GM12878 (cell line): ENCODE measurements around the gene SPATA9. TPM values are rescaled to one million over a fixed set of nuclear protein-coding genes. Genes with fewer than 3 reads are reported as not detected.

Experiments
- ATAC-seq: fragments of 200-7000 bp; cut with Tn5 transposase; 3 replicates; pipeline ENCODE4 v1.9.1; 2020; ENCODE audit warnings: mild to moderate bottlenecking, moderate library complexity
- BruUV-seq: library from RNA; stranded (reverse); fragments of 400-500 nt; replicated peaks from 2 replicates; lab custom pipeline; 2021; lab: Mats Ljungman, UMichigan
- CTCF ChIA-PET: fragments of 300-600 bp; sonication (Branson Sonifier 250); formaldehyde crosslinking; extraction: SDS; loops from one replicate; lab custom pipeline; 2021; ENCODE audit warnings: inconsistent platforms; lab: Yijun Ruan, JAX
- POLR2A ChIA-PET: fragments of 350-600 bp; formaldehyde crosslinking; extraction: SDS; loops from one replicate; lab custom pipeline; 2021; ENCODE audit warnings: inconsistent platforms; lab: Charles Lee
- RAD21 ChIA-PET: fragments of 300-600 bp; sonication (Branson Sonifier 250); formaldehyde crosslinking; loops from one replicate; lab custom pipeline; 2023; ENCODE audit warnings: antibody characterized with exemption; ENCODE audit not compliant: unreplicated experiment; lab: Charles Lee
- SMC1A ChIA-PET: fragments of 300-600 bp; sonication (Branson Sonifier 250); formaldehyde crosslinking; loops from one replicate; lab custom pipeline; 2023; ENCODE audit not compliant: unreplicated experiment, uncharacterized antibody; lab: Charles Lee
- DNase-seq: peaks from one replicate; pipeline ENCODE4 v3.0.0-alpha.2; 2011; ENCODE audit warnings: low read depth, low spot score
- FAIRE-seq: peaks from 3 replicates; lab custom pipeline; 2011; peaks lifted over from hg19 to GRCh38; lab: Jason Lieb, UNC
- H2AFZ ChIP-seq: 2 replicates; pipeline ENCODE4 v1.6.0; 2011; ENCODE audit warnings: low read depth, low read length, control low read depth; ENCODE audit not compliant: control insufficient read depth
- H3K27ac ChIP-seq: 2 replicates; pipeline ENCODE4 v1.5.1; 2011; ENCODE audit warnings: control low read depth; ENCODE audit not compliant: control insufficient read depth, insufficient read depth
- H3K27me3 ChIP-seq, 2 experiments: replicated peaks in 1 of 2; 2 replicates each; pipeline versions ENCODE4 v1.6.0 to v1.6.1; 2011; ENCODE audit warnings: low read length in 1 of 2; ENCODE audit not compliant: control insufficient read depth in 2 of 2, insufficient read depth in 2 of 2
- H3K36me3 ChIP-seq, 2 experiments: 2 replicates each; pipeline ENCODE4 v1.5.1; 2011; ENCODE audit warnings: low read length in 1 of 2; ENCODE audit not compliant: control insufficient read depth in 2 of 2, insufficient read depth in 2 of 2
- H3K4me1 ChIP-seq: 2 replicates; pipeline ENCODE4 v1.6.1; 2011; ENCODE audit warnings: mild to moderate bottlenecking, low read length, moderate library complexity, mixed read lengths; ENCODE audit not compliant: control insufficient read depth, insufficient read depth
- H3K4me2 ChIP-seq: 2 replicates; pipeline ENCODE4 v1.6.0; 2011; ENCODE audit warnings: control low read depth; ENCODE audit not compliant: control insufficient read depth, insufficient read depth
- H3K4me3 ChIP-seq: fragments of 200-600 bp; sonication (generic); 2 replicates; pipeline ENCODE4 v1.5.1; 2016
- H3K79me2 ChIP-seq: 2 replicates; pipeline ENCODE4 v1.6.0; 2011; ENCODE audit warnings: low read length; ENCODE audit not compliant: control insufficient read depth, insufficient read depth
- H3K9ac ChIP-seq: 2 replicates; pipeline ENCODE4 v1.8.0; 2011; ENCODE audit warnings: low read length, control low read depth, mixed read lengths; ENCODE audit not compliant: control insufficient read depth, insufficient read depth
- H3K9me3 ChIP-seq: replicated peaks from 3 replicates; pipeline ENCODE4 v1.5.1; 2011; ENCODE audit warnings: mild to moderate bottlenecking, low read length; ENCODE audit not compliant: control insufficient read depth, insufficient read depth
- H4K20me1 ChIP-seq: 2 replicates; pipeline ENCODE4 v1.6.0; 2011; ENCODE audit not compliant: control insufficient read depth, insufficient read depth
- FOXM1 ChIP-seq: IDR thresholded peaks from 2 replicates; pipeline ENCODE4 v1.6.1; 2012; ENCODE audit warnings: low read depth, mild to moderate bottlenecking, inconsistent platforms, low read length, moderate library complexity
- JUNB ChIP-seq: IDR thresholded peaks from 2 replicates; pipeline ENCODE4 v1.6.1; 2016; ENCODE audit warnings: antibody characterized with exemption, mild to moderate bottlenecking
- JUND ChIP-seq: IDR thresholded peaks from 2 replicates; pipeline ENCODE4 v1.6.1; 2012; ENCODE audit warnings: low read depth, mild to moderate bottlenecking, low read length, improper control_type of control experiment, moderate library complexity
- KDM1A ChIP-seq: fragments of 200-600 bp; sonication (generic); IDR thresholded peaks from 2 replicates; pipeline ENCODE4 v1.6.1; 2016; ENCODE audit warnings: borderline replicate concordance
- MYC ChIP-seq: IDR thresholded peaks from 2 replicates; pipeline ENCODE4 v1.6.1; 2011; ENCODE audit warnings: mild to moderate bottlenecking, low read length, moderate library complexity, inconsistent platforms; ENCODE audit not compliant: insufficient read depth, insufficient replicate concordance, insufficient read length, severe bottlenecking
- NFIC ChIP-seq: IDR thresholded peaks from 2 replicates; pipeline ENCODE4 v1.6.1; 2012; ENCODE audit warnings: low read depth, mild to moderate bottlenecking, inconsistent platforms, low read length, moderate library complexity
- PAX8 ChIP-seq: fragments of 450-650 bp; IDR thresholded peaks from 2 replicates; pipeline ENCODE4 v1.6.1; 2017; ENCODE audit warnings: mild to moderate bottlenecking, moderate library complexity
- RAD51 ChIP-seq: fragments of 450-650 bp; IDR thresholded peaks from 2 replicates; pipeline ENCODE4 v1.6.1; 2016; ENCODE audit warnings: moderate library complexity, mild to moderate bottlenecking, inconsistent platforms
- RELB ChIP-seq: fragments of 450-650 bp; IDR thresholded peaks from 2 replicates; pipeline ENCODE4 v1.6.1; 2017; ENCODE audit warnings: low read depth, mild to moderate bottlenecking, moderate library complexity
- RFX5 ChIP-seq: IDR thresholded peaks from 2 replicates; pipeline ENCODE4 v1.6.1; 2011; ENCODE audit warnings: low read depth, low read length, improper control_type of control experiment
- SMARCA5 ChIP-seq: fragments of 450-650 bp; IDR thresholded peaks from 2 replicates; pipeline ENCODE4 v1.6.1; 2017; ENCODE audit warnings: mild to moderate bottlenecking
- SRF ChIP-seq, 2 experiments: IDR thresholded peaks; 2 replicates each; pipeline ENCODE4 v1.6.1; 2011; ENCODE audit warnings: low read depth in 2 of 2, low read length in 2 of 2, mild to moderate bottlenecking in 1 of 2, moderate library complexity in 1 of 2
- USF1 ChIP-seq: IDR thresholded peaks from 2 replicates; pipeline ENCODE4 v1.6.1; 2011; ENCODE audit warnings: borderline replicate concordance, low read depth, mild to moderate bottlenecking, moderate library complexity, mixed read lengths, low read length; ENCODE audit not compliant: insufficient read depth; ENCODE audit errors: extremely low read length
- WRNIP1 ChIP-seq: IDR thresholded peaks from 2 replicates; pipeline ENCODE4 v1.6.1; 2011; ENCODE audit warnings: low read depth, low read length, improper control_type of control experiment, borderline replicate concordance
- ZNF207 ChIP-seq: fragments of 450-650 bp; IDR thresholded peaks from 2 replicates; pipeline ENCODE4 v1.6.1; 2014; ENCODE audit warnings: antibody characterized with exemption, mild to moderate bottlenecking, borderline replicate concordance
- WGBS: methylation state at CpG from one replicate; pipeline ENCODE4 v1.1.6; 2016; ENCODE audit warnings: low lambda C conversion rate; ENCODE audit not compliant: insufficient replicate concordance, insufficient coverage; ENCODE audit errors: missing lambda C conversion rate; 5-methylcytosine and 5-hydroxymethylcytosine counted together
- in situ Hi-C: fragments of 300-500 bp; cut with MboI; formaldehyde crosslinking; loops from 9 replicates; pipeline ENCODE4 v1.14.3; 2018; ENCODE audit warnings: mixed read lengths
- intact Hi-C: fragments of 100-400 bp; cut with micrococcal nuclease; formaldehyde crosslinking; loops from one replicate; pipeline ENCODE4 v1.14.2; 2022; ENCODE audit not compliant: unreplicated experiment
- polyA plus RNA-seq, 11 experiments: library from polyadenylated mRNA; depleted of rRNA in 4 of 11; unstranded in 6 of 11; stranded (reverse) in 5 of 11; fragments of >200 nt; fragmentation: Nextera tagmentation in 4 of 11; fragmentation: Illumina TruSeq in 1 of 11; extraction: Ambion mirVana in 4 of 11; extraction: Trizol in 1 of 11; gene quantifications; 1 replicate in 1 of 11; 2 replicates in 10 of 11; pipeline versions ENCODE4 v1.2.1 to v1.2.3, GENCODE V29; 2011 to 2016; ENCODE audit warnings: inconsistent platforms in 2 of 11, missing spikeins in 2 of 11, low read depth in 1 of 11
- total RNA-seq, 4 experiments: library from RNA; depleted of rRNA in 3 of 4; stranded (reverse); fragments of >200 nt in 3 of 4; fragmentation: Illumina TruSeq in 1 of 4; extraction: Trizol in 1 of 4; gene quantifications; 2 replicates each; pipeline versions ENCODE4 v1.2.1 to v1.2.3, GENCODE V29; 2013 to 2021

SPATA9 gene
- total and polyA plus RNA-seq, 10 of the 15 experiments (the other 5 are each of a cell fraction or from before 2014, with no cell fraction given) = 0.11 to 0.49 (median 0.16) TPM; not detected in 1

GRCh38 chr5:95686651-95687050, 3.9 kb upstream of the SPATA9 start (continued):
- TF ChIP-seq ZNF207 (no peak), NFIC (no peak), WRNIP1 (no peak), RELB (no peak), JUND (no peak), SRF (IDR thresholded peaks at IDR 0.05; ENCODE audit: low read depth in 2 of 2, low read length in 2 of 2) (no peak), KDM1A (no peak)

- RAD21 ChIA-PET = no interaction called here
- no peak overlapping the region for H2AFZ ChIP-seq
- SMC1A ChIA-PET = no interaction called here
- ATAC-seq = no peak
- FAIRE-seq = no peak
- no peaks in the 10 kb centered on the region for H3K9me3 ChIP-seq
- H3K4me1 ChIP-seq = no peaks in the 10 kb centered on the region
- BruUV-seq = no TSS peak
- TF ChIP-seq FOXM1 (no peak), JUNB (no peak), MYC (no peak), PAX8 (no peak), SMARCA5 (no peak), RFX5 (no peak), USF1 (no peak), RAD51 (no peak)
- in situ Hi-C loops = no loop called here
- no peak overlapping the region for H3K27ac ChIP-seq
- WGBS = 73% methylated on average over 2 of the region's 2 CpGs
- no peaks in the 10 kb centered on the region for H3K79me2 ChIP-seq
- H3K36me3 ChIP-seq = no peaks in the 10 kb centered on the region
- intact Hi-C loops = no loop called here
- H3K27me3 ChIP-seq = no peaks in the 10 kb centered on the region
- DNase-seq = no peak
- POLR2A ChIA-PET = no interaction called here
- H3K9ac ChIP-seq = no peak overlapping the region
- CTCF ChIA-PET = interaction anchor here (1.0 kb wide), 1 partner anchor 10 kb away, joined by 4 read pairs; no protein-coding TSS in a partner anchor
- H4K20me1 ChIP-seq = no peaks in the 10 kb centered on the region
- no peak overlapping the region for H3K4me2 ChIP-seq
- H3K4me3 ChIP-seq = no peak overlapping the region
These were observed 1.6 kb upstream of the SPATA9 start for GRCh38 chr5:95684361-95684760.
